MM.1S (cell line): Measurements from ENCODE around the gene TMEM187.
"Not testable (repeated sequence)": the region's sequence is repeated elsewhere in the genome, so short reads cannot be mapped to it uniquely, and the experiment has no call there.

Source experiments
- DNase-seq: peaks from one replicate; pipeline ENCODE4 v3.0.0-alpha.2; 2015
- H2AFZ ChIP-seq: fragments of 300-600 bp; sonication (generic); 2 replicates; pipeline ENCODE4 v1.6.0; 2016; ENCODE audit warnings: antibody characterized with exemption, low read length
- H3F3A ChIP-seq: fragments of 300-600 bp; sonication (generic); 2 replicates; pipeline ENCODE4 v1.6.1; 2016; ENCODE audit warnings: mild to moderate bottlenecking, antibody characterized with exemption, low read length, moderate library complexity, mixed read lengths; ENCODE audit not compliant: insufficient read depth
- H3K27ac ChIP-seq: fragments of 300-600 bp; sonication (generic); 2 replicates; pipeline ENCODE4 v1.5.1; 2016; ENCODE audit warnings: mild to moderate bottlenecking, low read length
- H3K27me3 ChIP-seq: fragments of 300-600 bp; sonication (generic); replicated peaks from 2 replicates; pipeline ENCODE4 v1.6.0; 2016; ENCODE audit warnings: low read length; ENCODE audit not compliant: insufficient read depth
- H3K36me3 ChIP-seq: fragments of 300-600 bp; sonication (generic); replicated peaks from 2 replicates; pipeline ENCODE4 v1.6.1; 2016; ENCODE audit warnings: mild to moderate bottlenecking, low read length, mixed read lengths; ENCODE audit not compliant: insufficient read depth
- H3K4me1 ChIP-seq: fragments of 300-600 bp; sonication (generic); 2 replicates; pipeline ENCODE4 v1.6.1; 2016; ENCODE audit warnings: low read length, mixed read lengths
- H3K4me2 ChIP-seq: fragments of 300-600 bp; sonication (generic); 2 replicates; pipeline ENCODE4 v1.6.0; 2016; ENCODE audit warnings: low read depth, low read length
- H3K4me3 ChIP-seq: fragments of 300-600 bp; sonication (generic); 2 replicates; pipeline ENCODE4 v1.5.1; 2016; ENCODE audit warnings: low read length, mixed read lengths
- H3K79me2 ChIP-seq: fragments of 300-600 bp; sonication (generic); 2 replicates; pipeline ENCODE4 v1.6.1; 2016; ENCODE audit warnings: mixed run types, low read length, mixed read lengths
- H3K9ac ChIP-seq: fragments of 300-600 bp; sonication (generic); 2 replicates; pipeline ENCODE4 v1.6.1; 2016; ENCODE audit warnings: low read length, mixed read lengths
- H3K9me2 ChIP-seq: fragments of 300-600 bp; sonication (generic); replicated peaks from 2 replicates; pipeline ENCODE4 v1.6.1; 2016; ENCODE audit warnings: mild to moderate bottlenecking, low read length, mixed read lengths; ENCODE audit not compliant: insufficient read depth
- H3K9me3 ChIP-seq: fragments of 300-600 bp; sonication (generic); replicated peaks from 2 replicates; pipeline ENCODE4 v1.6.1; 2016; ENCODE audit warnings: mild to moderate bottlenecking, low read length, mixed read lengths; ENCODE audit not compliant: insufficient read depth
- H4K20me1 ChIP-seq: fragments of 300-600 bp; sonication (generic); 2 replicates; pipeline ENCODE4 v1.6.1; 2016; ENCODE audit warnings: mild to moderate bottlenecking, low read length, moderate library complexity, mixed read lengths; ENCODE audit not compliant: insufficient read depth
- CTCF ChIP-seq: fragments of 300-600 bp; sonication (generic); IDR thresholded peaks from 2 replicates; pipeline ENCODE4 v1.5.1; 2016; ENCODE audit warnings: antibody characterized with exemption, low read length, mixed read lengths
- EZH2 ChIP-seq: fragments of 300-600 bp; sonication (generic); optimal IDR thresholded peaks from 2 replicates; pipeline ENCODE3; 2017; ENCODE audit warnings: low read depth, mild to moderate bottlenecking, antibody characterized with exemption, low read length, mixed read lengths
- EZH2phosphoT487 ChIP-seq: fragments of 300-600 bp; sonication (generic); IDR thresholded peaks from 2 replicates; pipeline ENCODE4 v1.6.1; 2018; ENCODE audit warnings: antibody characterized with exemption, low read length

The TMEM187 gene

GRCh38 chrX:153992180-153992579 lies 19.6 kb downstream of the TMEM187 start:
- H3K79me2 ChIP-seq, result no peaks in the 10 kb centered on the region

GRCh38 chrX:153993079-153993478 lies 20.5 kb downstream of the TMEM187 start:
- H3K27me3 ChIP-seq, result no peaks in the 10 kb centered on the region

More at GRCh38 chrX:153992180-153992579, 19.6 kb downstream of the TMEM187 start:
- no peaks in the 10 kb centered on the region for H3K27me3 ChIP-seq
- H3K9me3 ChIP-seq, result no peaks in the 10 kb centered on the region
- no peak overlapping the region for H2AFZ ChIP-seq
- H3K36me3 ChIP-seq, result no peaks in the 10 kb centered on the region
- TF ChIP-seq CTCF (no peak), EZH2phosphoT487 (no peak), EZH2 (no peak)
- H3K27ac ChIP-seq, result no peak overlapping the region
- no peak overlapping the region for H3K4me3 ChIP-seq
- no peaks in the 10 kb centered on the region for H3F3A ChIP-seq
- no peaks in the 10 kb centered on the region for H4K20me1 ChIP-seq
- DNase-seq, result no peak
- no peak overlapping the region for H3K9ac ChIP-seq
- H3K4me2 ChIP-seq, result no peak overlapping the region
- no peaks in the 10 kb centered on the region for H3K4me1 ChIP-seq
- H3K9me2 ChIP-seq, result no peaks in the 10 kb centered on the region

GRCh38 chrX:153993978-153994377 lies 21.4 kb downstream of the TMEM187 start:
- Histone ChIP-seq H3K27ac (no peak overlapping the region), H3K9me2 (no peaks in the 10 kb centered on the region), H4K20me1 (no peaks in the 10 kb centered on the region), H2AFZ (no peak overlapping the region), H3K27me3 (no peaks in the 10 kb centered on the region), H3K4me2 (no peak overlapping the region), H3K9me3 (no peaks in the 10 kb centered on the region), H3F3A (no peaks in the 10 kb centered on the region), H3K4me1 (no peaks in the 10 kb centered on the region), H3K4me3 (no peak overlapping the region), H3K79me2 (no peaks in the 10 kb centered on the region), H3K36me3 (no peaks in the 10 kb centered on the region), H3K9ac (no peak overlapping the region)
- no peak for TF ChIP-seq EZH2phosphoT487
- no peak for TF ChIP-seq EZH2
- no peak for TF ChIP-seq CTCF
- no peak for DNase-seq

More at GRCh38 chrX:153993079-153993478, 20.5 kb downstream of the TMEM187 start:
- H2AFZ ChIP-seq, result no peak overlapping the region
- no peaks in the 10 kb centered on the region for H3K79me2 ChIP-seq
- H3K4me3 ChIP-seq, result no peak overlapping the region
- no peak for DNase-seq
- H3K36me3 ChIP-seq, result no peaks in the 10 kb centered on the region
- no peaks in the 10 kb centered on the region for H3F3A ChIP-seq
- no peaks in the 10 kb centered on the region for H3K9me2 ChIP-seq
- H3K4me1 ChIP-seq, result no peaks in the 10 kb centered on the region
- H3K4me2 ChIP-seq, result no peak overlapping the region
- H3K9me3 ChIP-seq, result no peaks in the 10 kb centered on the region
- H4K20me1 ChIP-seq, result no peaks in the 10 kb centered on the region
- no peak overlapping the region for H3K9ac ChIP-seq
- H3K27ac ChIP-seq, result no peak overlapping the region
- TF ChIP-seq EZH2phosphoT487, result no peak
- TF ChIP-seq CTCF, result no peak
- no peak for TF ChIP-seq EZH2

- DNase-seq, H3K9me2 ChIP-seq, H3K9ac ChIP-seq, H4K20me1 ChIP-seq, H3K4me2 ChIP-seq, H3F3A ChIP-seq, H3K4me1 ChIP-seq, H3K27me3 ChIP-seq, H3K4me3 ChIP-seq, H3K79me2 ChIP-seq, H2AFZ ChIP-seq, H3K9me3 ChIP-seq, H3K27ac ChIP-seq, H3K36me3 ChIP-seq: not testable (repeated sequence)
Measured at GRCh38 chrX:153994398-153994797, 21.8 kb downstream of the TMEM187 start.
